ENCODE data around the gene CCNJL.

DNA sequence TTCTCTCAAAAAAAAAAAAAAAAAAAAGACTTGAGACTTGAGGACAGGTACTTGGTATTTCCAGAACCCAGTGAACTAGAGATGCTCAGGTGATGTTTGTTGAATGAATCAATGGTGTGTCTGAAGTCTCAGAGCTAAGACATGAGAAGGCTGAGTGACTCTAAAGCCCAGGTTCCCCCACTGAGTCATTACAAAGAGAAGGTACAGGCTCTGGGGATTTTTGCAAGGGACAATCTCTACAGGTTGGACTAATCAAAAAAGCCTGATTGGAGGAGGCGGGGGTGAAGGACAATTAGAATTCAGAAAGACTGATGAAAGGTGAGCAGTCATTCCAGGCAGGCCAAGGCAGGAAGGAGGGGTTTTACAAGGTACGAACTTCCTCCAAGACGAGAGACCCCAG is 91.3 kb downstream of the CCNJL start:
- TF ChIP-seq POLR2A (IDR thresholded peaks at IDR 0.05): no peak
- TF ChIP-seq, protein P1, sequence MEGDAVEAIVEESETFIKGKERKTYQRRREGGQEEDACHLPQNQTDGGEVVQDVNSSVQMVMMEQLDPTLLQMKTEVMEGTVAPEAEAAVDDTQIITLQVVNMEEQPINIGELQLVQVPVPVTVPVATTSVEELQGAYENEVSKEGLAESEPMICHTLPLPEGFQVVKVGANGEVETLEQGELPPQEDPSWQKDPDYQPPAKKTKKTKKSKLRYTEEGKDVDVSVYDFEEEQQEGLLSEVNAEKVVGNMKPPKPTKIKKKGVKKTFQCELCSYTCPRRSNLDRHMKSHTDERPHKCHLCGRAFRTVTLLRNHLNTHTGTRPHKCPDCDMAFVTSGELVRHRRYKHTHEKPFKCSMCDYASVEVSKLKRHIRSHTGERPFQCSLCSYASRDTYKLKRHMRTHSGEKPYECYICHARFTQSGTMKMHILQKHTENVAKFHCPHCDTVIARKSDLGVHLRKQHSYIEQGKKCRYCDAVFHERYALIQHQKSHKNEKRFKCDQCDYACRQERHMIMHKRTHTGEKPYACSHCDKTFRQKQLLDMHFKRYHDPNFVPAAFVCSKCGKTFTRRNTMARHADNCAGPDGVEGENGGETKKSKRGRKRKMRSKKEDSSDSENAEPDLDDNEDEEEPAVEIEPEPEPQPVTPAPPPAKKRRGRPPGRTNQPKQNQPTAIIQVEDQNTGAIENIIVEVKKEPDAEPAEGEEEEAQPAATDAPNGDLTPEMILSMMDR (IDR thresholded peaks at IDR 0.05 in 4 of 5, conservative IDR thresholded peaks at IDR 0.05 in 1 of 5): no peak
